HTERT RPE-1 (cell line): ENCODE measurements around the gene PCDHB11.
"Not testable (repeated sequence)": the region's sequence is repeated elsewhere in the genome, so short reads cannot be mapped to it uniquely, and the experiment has no call there.

Experiments
- in situ Hi-C: fragments of 300-500 bp; cut with MboI; formaldehyde crosslinking; loops from 4 replicates; pipeline ENCODE4 v1.14.3; 2020; ENCODE audit warnings: low sequenced_read_pairs

PCDHB11 gene

GRCh38 chr5:141186897-141187512 lies 12.4 kb upstream of the PCDHB11 start, which contains the start of gene PCDHB9:
PCDHB9 (plus strand) TSS chr5:141187161; CDS start chr5:141187319, 158 bp downstream.
- in situ Hi-C loops: no loop called here

GRCh38 chr5:141188682-141189081 lies 10.7 kb upstream of the PCDHB11 start:
- in situ Hi-C loops: not testable (repeated sequence)

GRCh38 chr5:141189131-141189530 lies 10.3 kb upstream of the PCDHB11 start:
- in situ Hi-C loops: not testable (repeated sequence)

GRCh38 chr5:141192110-141192725 lies 7.2 kb upstream of the PCDHB11 start, which contains the start of gene PCDHB10:
PCDHB10 (plus strand) TSS chr5:141192353; CDS start chr5:141192553, 200 bp downstream.
- in situ Hi-C loops: no loop called here

- in situ Hi-C loops: not testable (repeated sequence)
Observed at GRCh38 chr5:141194332-141194731, 5.1 kb upstream of the PCDHB11 start.

GRCh38 chr5:141196363-141196762 lies 3.1 kb upstream of the PCDHB11 start:
- in situ Hi-C loops: no loop called here

GRCh38 chr5:141201126-141201525 lies 1.7 kb downstream of the PCDHB11 start:
- in situ Hi-C loops: not testable (repeated sequence)

- in situ Hi-C loops: not testable (repeated sequence)
Observed at GRCh38 chr5:141201646-141202045, 2.2 kb downstream of the PCDHB11 start.

- in situ Hi-C loops: no loop called here
Observed at GRCh38 chr5:141208478-141208877, 9.1 kb downstream of the PCDHB11 start, which contains the start of gene PCDHB12. PCDHB12 (plus strand) TSS chr5:141208719; CDS start chr5:141208908, 189 bp downstream.

- in situ Hi-C loops: not testable (repeated sequence)
Observed at GRCh38 chr5:141210281-141210680, 10.9 kb downstream of the PCDHB11 start.

- in situ Hi-C loops: not testable (repeated sequence)
Observed at GRCh38 chr5:141210849-141211248, 11.4 kb downstream of the PCDHB11 start.

- in situ Hi-C loops: not testable (repeated sequence)
Observed at GRCh38 chr5:141213656-141214339, 14.4 kb downstream of the PCDHB11 start, which contains the start of gene PCDHB13. PCDHB13 (plus strand) TSS chr5:141213919; CDS start chr5:141214124, 205 bp downstream.

GRCh38 chr5:141214583-141214982 lies 15.2 kb downstream of the PCDHB11 start:
- in situ Hi-C loops: not testable (repeated sequence)

- in situ Hi-C loops: not testable (repeated sequence)
Observed at GRCh38 chr5:141215504-141215903, 16.1 kb downstream of the PCDHB11 start.

- in situ Hi-C loops: not testable (repeated sequence)
Observed at GRCh38 chr5:141216035-141216434, 16.6 kb downstream of the PCDHB11 start.

GRCh38 chr5:141223112-141223783 lies 23.8 kb downstream of the PCDHB11 start, which contains the start of gene PCDHB14:
PCDHB14 (plus strand) TSS chr5:141223343; CDS start chr5:141223506, 163 bp downstream.
- in situ Hi-C loops: no loop called here

- in situ Hi-C loops: not testable (repeated sequence)
Observed at GRCh38 chr5:141224844-141225243, 25.4 kb downstream of the PCDHB11 start.

- in situ Hi-C loops: not testable (repeated sequence)
Observed at GRCh38 chr5:141225421-141225820, 26.0 kb downstream of the PCDHB11 start.

- in situ Hi-C loops: no loop called here
Observed at GRCh38 chr5:141234109-141234667, 34.8 kb downstream of the PCDHB11 start.

- in situ Hi-C loops: not testable (repeated sequence)
Observed at GRCh38 chr5:141235922-141236321, 36.5 kb downstream of the PCDHB11 start.
